Suprapubic skin (tissue), 3 donors: ENCODE data around the gene RPS6KA4.

ENCODE experiments used
- POLR2A ChIP-seq, 2 donors: fragments of 450-650 bp; IDR thresholded peaks; one replicate each; pipeline ENCODE4 v1.6.1; 2017; ENCODE audit warnings: antibody characterized with exemption in 2 of 2, mild to moderate bottlenecking in 2 of 2, moderate library complexity in 2 of 2
- TF ChIP-seq, protein P1 (sequence below), 2 donors: fragments of 200-600 bp in 1 of 2; fragments of 450-650 bp in 1 of 2; sonication (generic) in 1 of 2; IDR thresholded peaks; one replicate each; pipeline ENCODE4 v1.5.1; 2016 to 2019; ENCODE audit warnings: antibody characterized with exemption in 2 of 2, mild to moderate bottlenecking in 1 of 2, moderate library complexity in 1 of 2

- TF ChIP-seq POLR2A (IDR thresholded peaks at IDR 0.05): no peak
- TF ChIP-seq, protein P1, sequence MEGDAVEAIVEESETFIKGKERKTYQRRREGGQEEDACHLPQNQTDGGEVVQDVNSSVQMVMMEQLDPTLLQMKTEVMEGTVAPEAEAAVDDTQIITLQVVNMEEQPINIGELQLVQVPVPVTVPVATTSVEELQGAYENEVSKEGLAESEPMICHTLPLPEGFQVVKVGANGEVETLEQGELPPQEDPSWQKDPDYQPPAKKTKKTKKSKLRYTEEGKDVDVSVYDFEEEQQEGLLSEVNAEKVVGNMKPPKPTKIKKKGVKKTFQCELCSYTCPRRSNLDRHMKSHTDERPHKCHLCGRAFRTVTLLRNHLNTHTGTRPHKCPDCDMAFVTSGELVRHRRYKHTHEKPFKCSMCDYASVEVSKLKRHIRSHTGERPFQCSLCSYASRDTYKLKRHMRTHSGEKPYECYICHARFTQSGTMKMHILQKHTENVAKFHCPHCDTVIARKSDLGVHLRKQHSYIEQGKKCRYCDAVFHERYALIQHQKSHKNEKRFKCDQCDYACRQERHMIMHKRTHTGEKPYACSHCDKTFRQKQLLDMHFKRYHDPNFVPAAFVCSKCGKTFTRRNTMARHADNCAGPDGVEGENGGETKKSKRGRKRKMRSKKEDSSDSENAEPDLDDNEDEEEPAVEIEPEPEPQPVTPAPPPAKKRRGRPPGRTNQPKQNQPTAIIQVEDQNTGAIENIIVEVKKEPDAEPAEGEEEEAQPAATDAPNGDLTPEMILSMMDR (IDR thresholded peaks at IDR 0.05): no peak
Observed at GRCh38 chr11:64396079-64396591, 37.2 kb downstream of the RPS6KA4 start.
